CD8-positive, alpha-beta memory T cell (primary cell): ENCODE measurements around the gene NRAP. TPM values are rescaled to one million over a fixed set of nuclear protein-coding genes. Genes with fewer than 3 reads are reported as not detected.

ENCODE experiments used
- CTCF ChIA-PET: fragments of 350-600 bp; sonication (Branson Sonifier 250); formaldehyde crosslinking; loops from one replicate; lab custom pipeline; 2021; ENCODE audit warnings: antibody characterized with exemption; lab: Charles Lee
- POLR2A ChIA-PET: fragments of 350-600 bp; sonication (Branson Sonifier 250); formaldehyde crosslinking; loops from one replicate; lab custom pipeline; 2021; ENCODE audit warnings: antibody characterized with exemption; lab: Charles Lee
- DNase-seq, 5 donors: peaks; one replicate each; pipeline versions ENCODE4 v3.0.0 to v3.0.0-alpha.2; 2020 to 2022; ENCODE audit warnings: mixed read lengths in 1 of 5
- H3K27ac ChIP-seq: one replicate; pipeline ENCODE4 v1.7.0; 2013; ENCODE audit warnings: low read depth, mild to moderate bottlenecking, low read length, moderate library complexity
- H3K27me3 ChIP-seq: 2 replicates; pipeline ENCODE4 v1.7.0; 2013; ENCODE audit warnings: low read length, mild to moderate bottlenecking; ENCODE audit not compliant: insufficient read depth, poor library complexity, severe bottlenecking
- H3K36me3 ChIP-seq: 2 replicates; pipeline ENCODE4 v1.7.0; 2013; ENCODE audit warnings: mild to moderate bottlenecking, low read length, moderate library complexity; ENCODE audit not compliant: insufficient read depth
- H3K4me1 ChIP-seq: 2 replicates; pipeline ENCODE4 v1.7.0; 2013; ENCODE audit warnings: mild to moderate bottlenecking, low read length, moderate library complexity; ENCODE audit not compliant: insufficient read depth
- H3K4me3 ChIP-seq: 2 replicates; pipeline ENCODE4 v1.7.0; 2013; ENCODE audit warnings: mild to moderate bottlenecking, low read length
- H3K9me3 ChIP-seq: 2 replicates; pipeline ENCODE4 v1.7.0; 2013; ENCODE audit warnings: mild to moderate bottlenecking, low read length
- H3K27ac Mint-ChIP-seq, 8 donors: one replicate each; pipeline ENCODE4 v1.8.0; 2020 to 2021; ENCODE audit warnings: mixed read lengths in 8 of 8, mild to moderate bottlenecking in 6 of 8, inconsistent platforms in 3 of 8, moderate library complexity in 3 of 8
- H3K27me3 Mint-ChIP-seq, 2 donors: one replicate each; pipeline ENCODE4 v1.8.0; 2020 to 2021; ENCODE audit warnings: mixed read lengths in 2 of 2, mild to moderate bottlenecking in 1 of 2, moderate library complexity in 1 of 2
- H3K36me3 Mint-ChIP-seq, 3 donors: one replicate each; pipeline ENCODE4 v1.8.0; 2020 to 2021; ENCODE audit warnings: mixed read lengths in 3 of 3, inconsistent platforms in 1 of 3, mild to moderate bottlenecking in 1 of 3
- H3K4me1 Mint-ChIP-seq, 3 donors: one replicate each; pipeline ENCODE4 v1.8.0; 2020 to 2021; ENCODE audit warnings: mixed read lengths in 3 of 3, inconsistent platforms in 1 of 3, mild to moderate bottlenecking in 1 of 3
- H3K4me3 Mint-ChIP-seq, 7 donors: one replicate each; pipeline ENCODE4 v1.8.0; 2020 to 2021; ENCODE audit warnings: mixed read lengths in 7 of 7, mild to moderate bottlenecking in 6 of 7, moderate library complexity in 4 of 7, inconsistent platforms in 2 of 7
- H3K9me3 Mint-ChIP-seq, 5 donors: one replicate each; pipeline ENCODE4 v1.8.0; 2020 to 2022; ENCODE audit warnings: mixed read lengths in 5 of 5, mild to moderate bottlenecking in 3 of 5, moderate library complexity in 2 of 5, inconsistent platforms in 1 of 5
- polyA plus RNA-seq: library from polyadenylated mRNA; unstranded; fragments of 300-500 nt; fragmentation: Illumina TruSeq; gene quantifications from one replicate; pipeline ENCODE4 v1.2.3, GENCODE V29; 2021
- total RNA-seq, 2 experiments: library from RNA; stranded (reverse); gene quantifications; one replicate each; pipeline ENCODE4 v1.2.3, GENCODE V29; 2021

NRAP gene
- total and polyA plus RNA-seq, 3 experiments from 2014 or later: not detected

DNA sequence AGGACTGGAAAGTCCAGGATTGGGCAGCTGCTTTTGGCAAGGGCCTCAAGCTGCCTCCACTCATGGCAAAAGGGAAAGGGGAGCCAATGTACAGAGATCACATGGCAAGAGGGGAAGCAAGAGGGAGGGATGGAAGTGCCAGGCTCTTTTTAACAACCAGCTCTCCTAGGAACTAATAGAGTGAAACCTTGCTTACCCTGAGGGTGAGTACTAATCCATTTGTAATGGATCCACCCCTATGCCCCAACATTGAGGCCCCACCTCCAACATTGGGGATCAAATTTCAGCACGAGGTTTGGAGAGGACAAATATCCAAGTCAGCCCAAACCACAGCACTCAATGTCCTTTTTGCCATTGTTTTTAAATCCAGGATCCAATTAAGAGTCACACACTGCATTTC, 98.5 kb downstream of the NRAP start:
- H3K27me3 Mint-ChIP-seq: peaks cover 5 to 7% of the 10 kb centered on the region in 2 donors
- CTCF ChIA-PET: interaction anchor here (3.0 kb wide), 1 partner anchor 8 kb away, joined by 16 read pairs; no protein-coding TSS in a partner anchor
- no peak overlapping the region for H3K27ac Mint-ChIP-seq

GRCh38 chr10:113563306-113564088, 100.3 kb downstream of the NRAP start:
- H3K27me3 Mint-ChIP-seq: peaks cover 9 to 19% of the 10 kb centered on the region in 2 donors
- CTCF ChIA-PET: interaction anchor here (0.8 to 3.0 kb wide), 8 partner anchors 10 to 1091 kb away, joined by 3 to 16 read pairs (median 4); partner anchors contain the start of gene HABP2
- peak; percentile 38 to 67 (median 44) for DNase-seq
- H3K4me1 Mint-ChIP-seq: peaks cover 0 to 6% (median 5%) of the 10 kb centered on the region in 3 donors
- H3K36me3 Mint-ChIP-seq: no peaks in the 10 kb centered on the region
- Histone ChIP-seq H3K4me3 (peak overlapping the region; percentile 48), H3K36me3 (no peaks in the 10 kb centered on the region), H3K27ac (no peak overlapping the region), H3K4me1 (no peaks in the 10 kb centered on the region), H3K9me3 (no peaks in the 10 kb centered on the region), H3K27me3 (no peaks in the 10 kb centered on the region)
- H3K9me3 Mint-ChIP-seq: no peaks in the 10 kb centered on the region
- POLR2A ChIA-PET: no interaction called here
- H3K27ac Mint-ChIP-seq: peak overlapping the region in 2 of 8 donors; percentile 47 to 48
- peak overlapping the region in 6 of 7 donors; percentile 73 to 85 (median 81) for H3K4me3 Mint-ChIP-seq

More for the DNA sequence above, 98.5 kb downstream of the NRAP start:
- Histone ChIP-seq H3K9me3 (no peaks in the 10 kb centered on the region), H3K4me3 (no peak overlapping the region), H3K4me1 (no peaks in the 10 kb centered on the region), H3K27ac (no peak overlapping the region), H3K27me3 (no peaks in the 10 kb centered on the region), H3K36me3 (no peaks in the 10 kb centered on the region)
- no peak for DNase-seq
- Mint-ChIP-seq H3K4me1 (peaks cover 0 to 5% (median 5%) of the 10 kb centered on the region in 3 donors), H3K36me3 (no peaks in the 10 kb centered on the region), H3K4me3 (no peak overlapping the region), H3K9me3 (no peaks in the 10 kb centered on the region)
- POLR2A ChIA-PET: no interaction called here

GRCh38 chr10:113562704-113563103, 101.1 kb downstream of the NRAP start:
- no peak overlapping the region for H3K4me3 ChIP-seq
- Mint-ChIP-seq H3K9me3 (no peaks in the 10 kb centered on the region), H3K36me3 (no peaks in the 10 kb centered on the region), H3K4me3 (peak overlapping the region in 1 of 7 donors; percentile 37), H3K4me1 (peaks cover 0 to 14% (median 9%) of the 10 kb centered on the region in 3 donors), H3K27ac (no peak overlapping the region), H3K27me3 (peaks cover 10 to 24% of the 10 kb centered on the region in 2 donors)
- H3K27me3 ChIP-seq: no peaks in the 10 kb centered on the region
- H3K4me1 ChIP-seq: no peaks in the 10 kb centered on the region
- no peaks in the 10 kb centered on the region for H3K36me3 ChIP-seq
- ChIA-PET CTCF (interaction anchor here (0.7 to 3.0 kb wide), 5 partner anchors 9 to 84 kb away, joined by 3 to 16 read pairs (median 4); partner anchors contain the start of gene HABP2), POLR2A (no interaction called here)
- no peak overlapping the region for H3K27ac ChIP-seq
- H3K9me3 ChIP-seq: no peaks in the 10 kb centered on the region
- DNase-seq: no peak

DNA sequence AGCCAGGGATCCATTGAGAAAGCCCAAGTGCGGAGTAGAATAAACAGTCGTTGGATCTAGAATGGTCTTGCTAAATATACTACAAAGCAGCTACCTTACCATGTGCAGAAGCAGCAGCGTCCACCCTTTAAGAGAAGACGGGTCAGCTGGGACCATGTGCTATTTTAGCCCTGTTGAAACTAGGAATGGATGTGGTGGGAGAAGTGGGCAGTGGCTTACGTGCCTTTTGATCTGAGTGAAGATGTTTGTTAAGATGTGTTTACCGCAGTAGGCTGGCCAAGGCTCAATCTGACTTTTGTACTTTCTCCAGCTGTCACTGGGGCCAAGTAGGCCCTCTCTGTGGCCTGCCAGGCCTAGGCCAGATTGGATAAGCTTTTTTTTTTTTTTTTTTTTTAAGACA, 101.8 kb downstream of the NRAP start:
- H3K36me3 ChIP-seq: no peaks in the 10 kb centered on the region
- Mint-ChIP-seq H3K36me3 (no peaks in the 10 kb centered on the region), H3K4me3 (no peak overlapping the region), H3K27me3 (peaks cover 8 to 30% of the 10 kb centered on the region in 2 donors), H3K27ac (no peak overlapping the region), H3K4me1 (peaks cover 0 to 17% (median 11%) of the 10 kb centered on the region in 3 donors), H3K9me3 (no peaks in the 10 kb centered on the region)
- H3K9me3 ChIP-seq: no peaks in the 10 kb centered on the region
- no peaks in the 10 kb centered on the region for H3K27me3 ChIP-seq
- H3K27ac ChIP-seq: no peak overlapping the region
- no peaks in the 10 kb centered on the region for H3K4me1 ChIP-seq
- ChIA-PET CTCF (interaction anchor here (0.7 to 2.0 kb wide), 2 partner anchors 18 to 84 kb away, joined by 3 to 4 read pairs; no protein-coding TSS in a partner anchor), POLR2A (no interaction called here)
- H3K4me3 ChIP-seq: no peak overlapping the region
- DNase-seq: no peak

DNA sequence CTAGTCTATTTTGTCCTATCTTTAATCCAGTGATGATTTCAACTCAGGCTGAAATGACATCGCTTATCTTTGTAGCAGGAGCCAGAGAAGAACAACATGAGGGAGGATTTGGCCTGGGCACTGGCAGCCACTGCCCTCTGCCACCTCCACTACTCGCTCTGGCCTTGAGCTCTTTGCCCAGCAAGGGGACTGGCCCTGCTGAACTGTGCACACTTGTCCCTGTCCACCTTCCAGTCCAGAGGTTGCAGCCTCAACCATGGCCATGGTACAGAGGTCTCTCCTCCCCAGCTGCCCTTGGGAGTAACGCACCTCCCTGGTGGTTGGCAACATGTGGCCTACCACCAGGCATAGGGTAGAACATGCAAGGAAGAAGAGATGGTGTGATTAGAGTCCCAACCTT, 102.6 kb downstream of the NRAP start:
- ChIA-PET CTCF (no interaction called here), POLR2A (no interaction called here)
- peaks cover 8 to 34% of the 10 kb centered on the region in 2 donors for H3K27me3 Mint-ChIP-seq
- DNase-seq: no peak
- Histone ChIP-seq H3K27ac (no peak overlapping the region), H3K9me3 (no peaks in the 10 kb centered on the region), H3K36me3 (no peaks in the 10 kb centered on the region), H3K4me3 (no peak overlapping the region), H3K27me3 (no peaks in the 10 kb centered on the region), H3K4me1 (no peaks in the 10 kb centered on the region)
- no peak overlapping the region for H3K27ac Mint-ChIP-seq
- no peak overlapping the region for H3K4me3 Mint-ChIP-seq
- no peaks in the 10 kb centered on the region for H3K9me3 Mint-ChIP-seq
- H3K4me1 Mint-ChIP-seq: peaks cover 0 to 17% (median 11%) of the 10 kb centered on the region in 3 donors
- no peaks in the 10 kb centered on the region for H3K36me3 Mint-ChIP-seq

- ChIA-PET CTCF (no interaction called here), POLR2A (no interaction called here)
- Mint-ChIP-seq H3K4me1 (peaks cover 0 to 17% (median 11%) of the 10 kb centered on the region in 3 donors), H3K27me3 (peaks cover 8 to 36% of the 10 kb centered on the region in 2 donors), H3K9me3 (no peaks in the 10 kb centered on the region), H3K4me3 (no peak overlapping the region), H3K27ac (no peak overlapping the region), H3K36me3 (no peaks in the 10 kb centered on the region)
- Histone ChIP-seq H3K36me3 (no peaks in the 10 kb centered on the region), H3K4me1 (no peaks in the 10 kb centered on the region), H3K27ac (no peak overlapping the region), H3K27me3 (no peaks in the 10 kb centered on the region), H3K4me3 (no peak overlapping the region), H3K9me3 (no peaks in the 10 kb centered on the region)
- no peak for DNase-seq
Measured at GRCh38 chr10:113560071-113560470, 103.8 kb downstream of the NRAP start.

DNA sequence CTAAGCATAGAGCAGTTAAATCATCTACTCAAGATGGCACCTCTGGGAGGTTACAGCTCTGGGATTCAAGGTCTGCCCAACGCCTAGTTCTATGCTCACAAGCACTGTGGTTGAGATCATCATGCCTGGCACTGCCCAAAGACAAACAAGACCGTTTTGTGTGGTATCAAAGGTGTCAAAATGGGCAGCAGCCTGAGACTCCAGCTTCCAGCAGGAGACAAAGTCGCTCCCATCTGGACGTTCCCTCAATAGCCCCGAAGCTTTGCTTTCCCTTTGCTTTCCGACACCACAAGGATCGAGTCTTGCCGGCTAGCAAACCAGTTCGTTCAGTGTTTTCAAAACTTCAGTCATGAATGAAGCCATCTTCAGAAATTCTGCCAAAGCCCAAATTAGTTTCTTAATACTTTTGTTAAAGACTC, 105.9 kb downstream of the NRAP start:
- Mint-ChIP-seq H3K27ac (no peak overlapping the region), H3K4me3 (peak overlapping the region in 1 of 7 donors; percentile 11), H3K9me3 (no peaks in the 10 kb centered on the region), H3K36me3 (no peaks in the 10 kb centered on the region), H3K4me1 (peaks cover 0 to 12% (median 6%) of the 10 kb centered on the region in 3 donors), H3K27me3 (peaks cover 8 to 49% of the 10 kb centered on the region in 2 donors)
- POLR2A ChIA-PET: no interaction called here
- no peaks in the 10 kb centered on the region for H3K4me1 ChIP-seq
- H3K36me3 ChIP-seq: no peaks in the 10 kb centered on the region
- CTCF ChIA-PET: no interaction called here
- no peak overlapping the region for H3K27ac ChIP-seq
- no peaks in the 10 kb centered on the region for H3K27me3 ChIP-seq
- no peak overlapping the region for H3K4me3 ChIP-seq
- DNase-seq: no peak
- no peaks in the 10 kb centered on the region for H3K9me3 ChIP-seq

DNA sequence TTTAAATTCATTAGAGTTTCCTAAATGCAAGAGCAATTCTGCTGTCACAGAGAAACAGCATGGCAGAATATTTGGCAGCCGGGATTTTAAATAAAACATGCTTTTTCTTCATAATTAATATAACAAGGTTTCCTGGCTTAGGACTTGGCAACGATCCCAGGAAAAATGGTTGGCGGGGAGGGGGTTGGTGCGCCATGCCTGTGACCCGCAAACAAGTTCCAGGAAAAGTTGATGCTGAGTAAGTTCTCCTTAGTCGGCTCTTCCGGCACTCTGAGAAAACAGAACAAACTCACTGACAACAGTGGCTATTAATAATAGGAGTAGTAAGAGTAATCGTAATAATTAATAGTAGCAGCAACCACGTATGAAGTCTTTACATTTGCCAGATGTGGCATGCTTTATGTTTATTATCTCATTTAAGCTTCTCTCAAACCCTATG, 106.4 kb downstream of the NRAP start:
- Mint-ChIP-seq H3K27me3 (peaks cover 8 to 49% of the 10 kb centered on the region in 2 donors), H3K4me3 (no peak overlapping the region), H3K4me1 (peaks cover 0 to 12% (median 6%) of the 10 kb centered on the region in 3 donors), H3K36me3 (no peaks in the 10 kb centered on the region), H3K9me3 (no peaks in the 10 kb centered on the region), H3K27ac (no peak overlapping the region)
- H3K4me3 ChIP-seq: no peak overlapping the region
- no peaks in the 10 kb centered on the region for H3K4me1 ChIP-seq
- ChIA-PET POLR2A (no interaction called here), CTCF (no interaction called here)
- H3K36me3 ChIP-seq: no peaks in the 10 kb centered on the region
- DNase-seq: no peak
- no peaks in the 10 kb centered on the region for H3K9me3 ChIP-seq
- H3K27ac ChIP-seq: no peak overlapping the region
- no peaks in the 10 kb centered on the region for H3K27me3 ChIP-seq
